ENCODE results near the gene ABCG8. TPM values are rescaled to one million over a fixed set of nuclear protein-coding genes. Genes with fewer than 3 reads are reported as not detected.

The ABCG8 gene
- total RNA-seq, 1 donor from 2014 or later, result 121 TPM

GRCh38 chr2:43824951-43825493, 13.7 kb upstream of the ABCG8 start:
- peak; percentile 83 for ATAC-seq
- DNase-seq (ENCODE audit: low spot score), result peak; percentile 83

GRCh38 chr2:43825841-43826240, 12.9 kb upstream of the ABCG8 start:
- ATAC-seq (peak; percentile 48), DNase-seq (ENCODE audit: low spot score) (no peak)

GRCh38 chr2:43826305-43827250, 12.2 kb upstream of the ABCG8 start:
- ATAC-seq (peak; percentile 61), DNase-seq (ENCODE audit: low spot score) (no peak)

DNA sequence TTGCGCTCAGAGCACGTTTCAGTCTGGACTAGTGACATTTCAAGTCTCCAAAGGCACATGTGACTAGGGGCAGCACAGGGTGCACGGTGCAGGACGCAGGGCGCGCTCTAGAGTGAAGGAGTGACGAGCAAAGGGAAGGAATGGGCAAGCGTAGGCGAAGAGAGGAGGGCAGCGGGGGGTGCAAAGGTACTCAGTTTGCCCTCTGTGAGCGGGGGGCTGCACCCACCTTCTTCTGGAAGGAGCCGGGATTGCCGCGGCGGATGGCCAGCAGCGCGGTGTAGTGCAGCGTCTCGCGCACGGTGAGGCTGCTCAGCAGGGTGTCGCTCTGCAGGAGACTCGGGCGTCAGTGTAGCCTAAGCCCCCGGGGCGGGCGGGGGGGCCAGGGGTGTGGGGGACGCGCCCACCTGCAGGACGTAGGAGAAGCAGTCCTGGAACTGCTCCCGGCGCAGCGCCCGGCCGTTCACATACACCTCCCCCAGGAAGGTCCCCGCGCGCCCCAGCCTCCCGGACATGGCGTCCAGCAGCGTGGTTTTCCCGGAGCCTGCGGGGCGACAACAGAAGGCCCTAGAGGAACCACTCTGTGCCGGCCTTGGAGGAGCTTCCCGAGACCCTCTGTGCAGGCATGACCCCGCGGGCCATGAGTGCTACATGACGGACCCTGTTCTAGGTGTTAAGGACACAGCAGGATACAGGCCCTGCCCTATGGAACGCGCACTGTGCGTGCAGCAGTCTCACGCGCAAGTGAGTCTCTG, 7.1 kb upstream of the ABCG8 start:
- ATAC-seq (no peak), DNase-seq (ENCODE audit: low spot score) (peak; percentile 38)

GRCh38 chr2:43832457-43832856, 6.3 kb upstream of the ABCG8 start:
- no peak for ATAC-seq
- peak; percentile 19 for DNase-seq (ENCODE audit: low spot score)

GRCh38 chr2:43837033-43837432, 1.7 kb upstream of the ABCG8 start:
- no peak for DNase-seq (ENCODE audit: low spot score)
- no peak for ATAC-seq

- peak; percentile 67 for ATAC-seq
- DNase-seq (ENCODE audit: low spot score), result peak; percentile 78
These were observed 776 bp upstream of the ABCG8 start for GRCh38 chr2:43837831-43838559.

DNA sequence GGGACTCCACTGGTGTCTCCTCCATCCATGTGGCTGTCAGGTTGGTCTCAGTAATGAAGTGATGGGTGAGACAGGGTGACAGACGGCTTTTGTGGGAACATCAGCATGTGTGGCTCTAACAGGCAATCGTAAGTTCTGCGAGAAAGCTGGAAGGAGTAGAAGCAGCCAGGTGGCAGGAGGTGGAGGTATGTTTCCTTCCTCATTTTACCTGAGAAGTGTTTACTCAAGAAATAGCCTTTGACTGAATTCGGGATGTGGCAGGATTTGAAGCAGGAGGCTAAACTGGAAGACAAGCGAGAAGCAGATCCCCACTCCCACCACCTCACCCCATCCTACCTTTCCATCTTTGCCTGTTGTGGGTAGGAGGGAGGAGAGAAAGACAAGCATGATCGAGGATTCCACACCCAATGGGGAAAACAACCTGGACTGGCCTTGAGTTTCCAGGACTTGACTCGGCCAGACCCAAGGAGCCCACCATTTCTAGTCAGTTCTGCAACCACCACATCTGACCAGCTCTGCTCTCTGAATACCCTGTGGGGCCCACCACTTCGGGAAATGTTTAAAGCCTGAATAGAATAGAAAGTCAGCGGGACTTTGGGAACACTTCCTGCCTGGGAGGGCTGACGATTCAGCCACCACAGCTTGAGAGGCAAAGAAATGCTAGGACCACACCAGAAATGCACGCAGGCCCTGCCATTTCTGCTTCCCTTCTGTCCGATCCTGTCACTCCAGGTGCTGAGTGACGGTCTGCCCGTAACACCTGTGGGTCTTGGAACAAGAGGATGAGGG, 1.2 kb downstream of the ABCG8 start:
- ATAC-seq (no peak), DNase-seq (ENCODE audit: low spot score) (peak; percentile 40)

DNA sequence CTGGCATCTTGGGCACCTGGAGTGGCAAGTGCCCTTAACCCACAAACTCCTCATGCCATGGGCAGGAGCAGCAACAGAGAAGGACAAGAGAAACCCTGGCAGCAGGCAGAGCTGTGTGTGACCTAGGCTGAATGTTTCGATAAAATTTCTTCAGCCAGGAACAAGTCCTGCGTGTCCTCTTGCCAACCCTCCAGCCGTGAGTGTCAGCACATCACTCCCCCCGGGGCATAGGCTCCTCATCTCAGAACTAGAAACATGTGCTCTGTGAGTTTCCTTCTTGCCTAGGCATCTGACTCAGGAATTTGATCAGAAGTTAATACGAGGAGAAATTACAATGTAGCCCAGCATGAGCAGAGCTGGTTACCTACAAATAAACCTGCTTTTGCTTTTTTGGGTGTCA, 2.2 kb downstream of the ABCG8 start:
- DNase-seq (ENCODE audit: low spot score) (peak; percentile 66), ATAC-seq (peak; percentile 12)

DNA sequence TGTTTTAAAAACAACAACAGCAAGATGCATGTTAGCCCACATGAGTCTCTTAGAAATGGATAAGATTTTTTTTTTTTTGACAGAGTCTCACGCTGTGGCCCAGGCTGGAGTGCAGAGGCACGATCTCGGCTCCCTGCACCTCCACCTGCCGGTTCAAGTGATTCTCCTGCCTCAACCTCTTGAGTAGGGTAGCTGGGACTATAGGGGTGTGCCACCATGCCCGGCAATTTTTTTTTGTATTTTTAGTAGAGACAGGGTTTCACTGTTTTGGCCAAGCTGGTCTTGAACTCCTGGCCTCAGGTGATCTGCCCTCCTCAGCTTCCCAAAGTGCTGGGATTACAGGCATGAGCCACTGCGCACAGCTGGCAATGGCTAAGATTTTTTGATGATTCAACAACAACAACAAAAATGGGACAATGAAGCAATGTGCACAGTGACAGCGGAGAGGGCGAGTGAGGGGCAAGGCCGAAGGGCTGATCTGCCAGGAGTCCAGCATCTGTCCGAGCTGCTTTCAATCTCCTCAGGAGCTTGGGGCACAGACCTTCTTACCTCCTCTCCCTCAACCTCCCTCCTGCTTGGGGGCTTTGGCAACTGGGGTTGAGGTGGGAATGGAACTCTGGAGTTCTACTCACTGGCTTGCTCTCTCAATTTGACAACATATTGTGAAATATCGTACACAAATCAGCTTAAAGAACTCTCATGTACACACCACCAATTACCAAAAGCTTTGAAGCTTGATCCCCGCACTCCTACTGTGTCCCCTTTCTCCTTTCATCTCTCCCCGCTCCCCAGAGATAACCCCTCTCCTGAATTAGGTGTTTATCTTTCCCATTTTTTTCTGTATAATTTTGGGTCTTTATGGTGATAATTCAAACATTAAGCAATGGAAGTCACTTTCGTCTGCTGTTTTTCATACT, 3.4 kb downstream of the ABCG8 start:
- ATAC-seq, result peak; percentile 10
- peak; percentile 81 for DNase-seq (ENCODE audit: low spot score)

DNA sequence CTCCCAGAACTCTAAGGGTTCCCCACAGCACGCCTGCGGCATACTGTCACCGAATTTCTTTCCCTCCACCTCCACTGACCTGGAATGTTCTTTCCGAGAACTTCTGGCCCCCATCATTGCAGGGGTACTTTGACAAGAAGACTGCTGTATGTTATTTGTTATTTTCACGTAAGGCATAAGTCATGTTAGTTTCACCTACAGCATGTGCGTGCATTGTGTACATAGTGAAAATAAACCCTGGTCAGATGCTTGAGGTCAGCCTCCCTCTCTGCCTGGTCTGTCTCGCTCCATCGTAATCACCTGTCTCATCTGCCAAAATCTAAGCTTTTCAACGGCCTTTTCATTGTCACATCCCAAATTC, 4.1 kb downstream of the ABCG8 start:
- DNase-seq (ENCODE audit: low spot score), result peak; percentile 31
- ATAC-seq, result no peak

- ATAC-seq, result no peak
These were observed 6.4 kb downstream of the ABCG8 start for GRCh38 chr2:43845181-43845580.

GRCh38 chr2:43846140-43846793, 7.5 kb downstream of the ABCG8 start:
- DNase-seq (ENCODE audit: low spot score) (peak; percentile 44), ATAC-seq (no peak)

More at GRCh38 chr2:43845181-43845580, 6.4 kb downstream of the ABCG8 start:
- peak; percentile 28 for DNase-seq (ENCODE audit: low spot score)

DNA sequence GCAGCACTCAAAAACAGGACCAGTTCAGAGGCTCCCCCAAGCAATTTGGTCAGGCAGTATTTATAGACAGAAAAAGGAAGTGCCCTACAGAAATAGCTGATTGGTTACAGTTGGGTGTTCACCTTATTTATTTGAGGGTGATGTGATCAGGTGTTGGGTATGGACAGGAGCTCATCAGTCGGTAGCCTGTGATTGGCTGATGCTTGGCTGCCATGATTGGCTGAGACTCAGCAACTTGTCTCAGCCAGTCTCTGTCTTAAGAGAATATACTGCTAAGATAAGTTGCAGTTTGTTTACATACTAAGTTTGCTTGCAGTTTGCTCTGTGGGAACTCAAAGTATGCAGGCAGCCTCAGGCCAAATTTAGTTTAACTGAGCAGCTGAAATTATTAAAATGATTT, 9.4 kb downstream of the ABCG8 start:
- DNase-seq (ENCODE audit: low spot score), result no peak

DNA sequence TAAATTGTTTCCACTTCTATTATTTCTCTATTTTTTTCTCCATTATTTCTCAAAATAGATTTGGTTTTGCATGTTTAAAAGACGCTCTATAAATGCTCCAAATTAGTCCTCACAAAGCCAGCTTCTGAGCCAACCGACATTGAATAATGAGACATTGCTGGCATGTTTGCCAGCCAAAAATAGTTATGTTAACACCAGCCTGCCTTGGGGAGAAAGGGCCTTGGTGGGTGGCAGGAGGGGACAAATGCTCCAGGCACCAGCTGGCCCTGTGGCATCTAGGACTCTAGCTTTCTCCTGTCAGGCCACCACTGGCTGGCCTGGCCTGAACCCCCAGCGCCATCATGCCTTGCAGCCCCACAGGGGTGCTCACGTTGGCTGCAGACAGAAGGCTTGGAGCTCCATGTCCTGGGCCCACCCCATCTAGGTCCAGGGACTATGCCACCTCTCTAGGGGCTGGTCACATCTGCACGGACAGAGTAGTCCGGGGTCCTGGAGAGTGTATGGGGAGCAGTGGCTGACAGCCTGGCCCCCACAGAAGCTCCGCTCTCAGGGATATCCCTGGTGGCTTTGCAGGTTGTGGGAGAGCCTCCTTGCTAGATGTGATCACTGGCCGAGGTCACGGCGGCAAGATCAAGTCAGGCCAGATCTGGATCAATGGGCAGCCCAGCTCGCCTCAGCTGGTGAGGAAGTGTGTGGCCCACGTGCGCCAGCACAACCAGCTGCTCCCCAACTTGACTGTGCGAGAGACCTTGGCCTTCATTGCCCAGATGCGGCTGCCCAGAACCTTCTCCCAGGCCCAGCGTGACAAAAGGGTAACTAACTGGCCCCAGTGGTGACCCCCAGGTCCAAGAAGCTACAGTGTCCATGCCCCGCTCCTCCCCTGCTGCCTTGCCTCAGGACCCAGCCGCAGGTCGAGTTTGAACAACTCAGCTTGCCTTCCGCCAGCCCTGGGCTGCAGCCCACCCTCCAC, 12.5 kb downstream of the ABCG8 start:
- no peak for ATAC-seq

More for the DNA sequence above, 9.4 kb downstream of the ABCG8 start:
- ATAC-seq, result no peak

GRCh38 chr2:43852196-43852730, 13.5 kb downstream of the ABCG8 start:
- DNase-seq (ENCODE audit: low spot score) (peak; percentile 42), ATAC-seq (no peak)

More for the DNA sequence above, 12.5 kb downstream of the ABCG8 start:
- DNase-seq (ENCODE audit: low spot score), result peak; percentile 45
